VCaP (cell line): ENCODE results near the gene EPHB2.

Experiments used
- H3K27ac ChIP-seq: fragments of 450-650 bp; 2 replicates; pipeline ENCODE4 v1.5.1; 2017
- TF ChIP-seq, protein P1 (sequence below): fragments of 450-650 bp; conservative IDR thresholded peaks from 2 replicates; pipeline ENCODE4 v1.5.1; 2017; ENCODE audit warnings: mild to moderate bottlenecking, moderate library complexity

EPHB2 gene

GRCh38 chr1:22777388-22778057, 66.9 kb downstream of the EPHB2 start:
- TF ChIP-seq, protein P1, sequence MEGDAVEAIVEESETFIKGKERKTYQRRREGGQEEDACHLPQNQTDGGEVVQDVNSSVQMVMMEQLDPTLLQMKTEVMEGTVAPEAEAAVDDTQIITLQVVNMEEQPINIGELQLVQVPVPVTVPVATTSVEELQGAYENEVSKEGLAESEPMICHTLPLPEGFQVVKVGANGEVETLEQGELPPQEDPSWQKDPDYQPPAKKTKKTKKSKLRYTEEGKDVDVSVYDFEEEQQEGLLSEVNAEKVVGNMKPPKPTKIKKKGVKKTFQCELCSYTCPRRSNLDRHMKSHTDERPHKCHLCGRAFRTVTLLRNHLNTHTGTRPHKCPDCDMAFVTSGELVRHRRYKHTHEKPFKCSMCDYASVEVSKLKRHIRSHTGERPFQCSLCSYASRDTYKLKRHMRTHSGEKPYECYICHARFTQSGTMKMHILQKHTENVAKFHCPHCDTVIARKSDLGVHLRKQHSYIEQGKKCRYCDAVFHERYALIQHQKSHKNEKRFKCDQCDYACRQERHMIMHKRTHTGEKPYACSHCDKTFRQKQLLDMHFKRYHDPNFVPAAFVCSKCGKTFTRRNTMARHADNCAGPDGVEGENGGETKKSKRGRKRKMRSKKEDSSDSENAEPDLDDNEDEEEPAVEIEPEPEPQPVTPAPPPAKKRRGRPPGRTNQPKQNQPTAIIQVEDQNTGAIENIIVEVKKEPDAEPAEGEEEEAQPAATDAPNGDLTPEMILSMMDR = no peak
- H3K27ac ChIP-seq = no peak overlapping the region; the same call in 1 of the 2 replicates

GRCh38 chr1:22778408-22778807, 67.8 kb downstream of the EPHB2 start:
- TF ChIP-seq, protein P1 = no peak
- no peak overlapping the region for H3K27ac ChIP-seq

GRCh38 chr1:22778862-22779520, 68.4 kb downstream of the EPHB2 start:
- no peak overlapping the region for H3K27ac ChIP-seq
- TF ChIP-seq, protein P1 = no peak

- H3K27ac ChIP-seq = no peak overlapping the region
- TF ChIP-seq, protein P1 = no peak
Measured at GRCh38 chr1:22780696-22781095, 70.1 kb downstream of the EPHB2 start.

DNA sequence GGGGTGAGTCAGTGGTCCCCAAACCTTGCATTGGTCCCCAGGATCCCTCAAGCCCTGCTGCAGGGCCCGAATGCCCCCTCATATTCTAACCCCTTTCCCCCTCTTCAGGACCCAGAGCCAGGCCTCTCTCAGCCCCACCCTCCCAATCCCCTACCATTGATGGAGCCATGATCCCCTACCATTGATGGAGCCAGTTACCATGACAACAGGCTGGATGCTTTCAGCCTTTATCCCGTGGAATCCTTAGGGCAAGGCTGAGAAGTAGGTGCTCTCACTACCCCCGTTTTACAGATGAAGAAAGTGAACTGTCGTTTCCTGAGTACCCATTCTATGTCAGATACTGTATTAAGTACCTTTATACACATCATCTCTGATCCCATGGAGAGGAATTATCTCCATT, 70.8 kb downstream of the EPHB2 start:
- TF ChIP-seq, protein P1 = no peak

GRCh38 chr1:22782406-22782805, 71.8 kb downstream of the EPHB2 start:
- H3K27ac ChIP-seq = no peak overlapping the region
- TF ChIP-seq, protein P1 = no peak

More for the DNA sequence above, 70.8 kb downstream of the EPHB2 start:
- H3K27ac ChIP-seq = no peak overlapping the region

DNA sequence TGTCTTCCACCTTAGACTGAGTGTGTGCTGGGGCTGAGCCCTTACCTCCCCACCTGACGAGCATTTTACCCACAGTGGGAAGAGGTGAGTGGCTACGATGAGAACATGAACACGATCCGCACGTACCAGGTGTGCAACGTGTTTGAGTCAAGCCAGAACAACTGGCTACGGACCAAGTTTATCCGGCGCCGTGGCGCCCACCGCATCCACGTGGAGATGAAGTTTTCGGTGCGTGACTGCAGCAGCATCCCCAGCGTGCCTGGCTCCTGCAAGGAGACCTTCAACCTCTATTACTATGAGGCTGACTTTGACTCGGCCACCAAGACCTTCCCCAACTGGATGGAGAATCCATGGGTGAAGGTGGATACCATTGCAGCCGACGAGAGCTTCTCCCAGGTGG, 73.7 kb downstream of the EPHB2 start:
- H3K27ac ChIP-seq = no peak overlapping the region
- TF ChIP-seq, protein P1 = no peak
